Fibroblast of skin of left biceps (primary cell): ENCODE results near the gene ZCCHC12.

Experiments used
- DNase-seq, 2 experiments: peaks; one replicate each; pipeline ENCODE4 v3.0.0-alpha.2; 2013; ENCODE audit warnings: low read depth in 2 of 2

The ZCCHC12 gene

DNA sequence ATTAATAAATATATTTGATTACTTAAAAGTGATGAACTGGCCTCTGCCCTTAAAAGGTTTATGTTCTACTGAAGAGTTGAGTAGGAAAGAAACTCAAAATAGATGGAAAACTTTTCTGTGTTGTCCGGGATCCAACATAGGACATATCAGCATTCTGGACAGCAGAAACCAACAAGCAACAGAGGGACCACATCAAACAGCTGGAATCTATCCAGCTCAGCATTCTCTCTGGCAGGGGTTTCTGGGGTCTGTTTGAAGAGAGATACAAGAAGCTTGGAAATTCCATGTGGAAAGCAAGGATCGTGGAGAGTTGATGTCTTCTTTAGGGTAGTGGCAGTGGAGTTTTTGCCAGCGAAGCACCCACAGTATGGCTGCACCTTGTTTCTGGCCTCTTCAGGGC lies 43.6 kb downstream of the ZCCHC12 start:
- no peak for DNase-seq

DNA sequence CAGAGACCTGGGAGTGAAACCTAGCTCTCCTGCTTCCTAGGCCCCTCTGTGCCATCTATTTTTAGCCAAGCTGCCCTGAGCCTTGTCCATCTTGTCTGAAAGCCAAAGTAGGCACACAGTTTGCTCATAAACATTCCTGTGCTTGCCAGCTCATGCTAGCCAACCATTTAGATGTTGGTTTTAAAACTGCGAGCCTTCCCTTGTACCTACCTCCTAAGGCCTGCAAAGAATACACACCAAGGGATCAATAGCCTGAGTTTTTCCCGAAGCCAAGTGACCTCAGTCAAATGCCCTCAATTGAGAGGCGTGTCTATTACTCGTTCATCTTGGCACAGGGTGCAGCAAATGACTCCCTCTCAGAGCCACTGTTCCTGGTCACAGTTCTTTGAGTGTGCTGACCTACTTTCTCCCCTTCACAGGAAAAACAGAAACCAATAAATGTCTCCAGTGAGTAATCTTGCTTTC lies 48.5 kb downstream of the ZCCHC12 start:
- DNase-seq: no peak
